ENCODE results near the gene HSPE1. TPM values are rescaled to one million over a fixed set of nuclear protein-coding genes. Genes with fewer than 3 reads are reported as not detected.

Gene HSPE1
- total and polyA plus RNA-seq, 2 of the 8 experiments (the other 6 are each of a cell fraction or from before 2014, with no cell fraction given), result 206 to 377 TPM

- no peak for TF ChIP-seq NRF1 (IDR thresholded peaks at IDR 0.05; ENCODE audit: low read depth, low read length)
- TF ChIP-seq RBBP5 (IDR thresholded peaks at IDR 0.05; ENCODE audit: borderline replicate concordance, low read depth, low read length), result no peak
- TF ChIP-seq BRCA1 (IDR thresholded peaks at IDR 0.05; ENCODE audit: low read depth, low read length), result no peak
- no peak for TF ChIP-seq CEBPB (IDR thresholded peaks at IDR 0.05; ENCODE audit: low read depth, low read length)
- TF ChIP-seq TEAD4 (IDR thresholded peaks at IDR 0.05; ENCODE audit: low read depth, low read length), result no peak
These were observed 39.6 kb downstream of the HSPE1 start (continued) for GRCh38 chr2:197539734-197540133.
